ENCODE results near the gene EGR4.
A peak's percentile ranks its signal among the peaks of the same experiment; 100 is the strongest.
"Not testable (repeated sequence)": the region's sequence is repeated elsewhere in the genome, so short reads cannot be mapped to it uniquely, and the experiment has no call there.

Gene EGR4

DNA sequence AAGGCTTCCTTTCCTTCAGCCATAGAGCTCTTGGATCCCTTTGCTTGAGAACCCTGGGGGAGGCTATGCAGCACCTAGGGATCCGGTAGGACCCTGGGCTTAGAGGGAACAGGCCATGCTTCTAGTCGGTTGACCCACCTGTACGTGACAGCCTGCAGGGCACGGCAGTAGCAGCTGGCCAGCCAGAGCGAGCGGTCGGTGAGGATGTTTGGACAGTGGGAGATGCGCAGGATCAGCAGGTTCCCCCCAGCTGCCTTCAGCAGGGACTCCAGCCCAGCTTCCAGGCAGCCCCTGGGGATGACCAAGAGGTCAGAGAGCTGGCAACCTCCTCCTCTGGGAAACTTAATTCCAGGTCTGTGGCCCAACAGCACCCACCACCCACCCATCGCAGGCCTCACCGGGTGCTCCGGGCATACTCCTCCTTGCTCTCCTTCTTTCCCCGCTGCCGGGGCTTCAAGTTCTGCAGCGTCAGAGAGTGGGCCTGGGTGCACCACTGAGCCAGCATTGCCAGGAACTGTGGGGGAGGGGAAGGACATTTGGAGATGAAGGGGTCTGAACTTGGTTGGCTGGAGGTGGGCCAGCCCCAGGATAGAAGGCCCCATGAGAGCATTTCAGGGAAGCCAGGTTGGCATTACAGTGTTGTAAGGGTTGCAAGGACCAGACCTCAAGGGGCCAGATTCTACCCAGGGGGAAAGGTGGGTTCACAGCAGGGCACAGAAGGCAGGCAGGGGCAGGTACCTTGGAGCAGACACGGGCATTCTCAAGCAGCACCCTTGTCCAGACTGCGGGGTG lies 29.6 kb downstream of the EGR4 start:
- DNase-seq (ENCODE audit: low read depth, low spot score): no peak

DNA sequence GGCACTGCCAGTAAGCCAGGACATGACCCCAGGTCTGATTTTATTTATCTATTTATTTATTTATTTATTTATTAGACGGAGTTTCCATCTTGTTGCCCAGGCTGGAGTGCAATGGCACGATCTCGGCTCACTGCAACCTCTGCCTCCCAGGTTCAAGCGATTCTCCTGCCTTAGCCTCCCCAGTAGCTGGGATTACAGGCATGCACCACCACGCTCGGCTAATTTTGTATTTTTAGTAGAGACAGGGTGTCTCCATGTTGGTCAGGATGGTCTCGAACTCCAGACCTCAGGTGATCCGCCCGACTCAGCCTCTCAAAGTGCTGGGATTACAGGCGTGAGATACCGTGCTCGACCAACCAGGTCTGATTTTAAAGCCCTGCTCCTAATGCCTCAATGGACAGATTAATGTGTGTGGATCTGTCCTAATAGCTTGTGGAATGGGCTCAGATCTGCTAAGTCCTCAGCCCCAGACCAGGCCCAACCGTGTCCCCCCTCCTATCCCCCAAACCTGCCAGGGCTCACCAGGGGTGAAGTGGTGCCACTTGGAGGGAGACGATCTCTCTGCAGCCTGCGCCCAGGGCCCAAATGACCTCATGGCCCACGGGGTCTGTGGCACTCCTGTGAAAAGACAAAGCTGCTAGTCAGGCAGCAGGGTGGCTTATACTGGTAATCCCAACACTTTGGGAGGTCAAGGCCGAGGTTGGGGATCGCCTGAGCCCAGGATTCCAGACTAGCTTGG lies 30.5 kb downstream of the EGR4 start:
- DNase-seq (ENCODE audit: low read depth, low spot score): not testable (repeated sequence)

DNA sequence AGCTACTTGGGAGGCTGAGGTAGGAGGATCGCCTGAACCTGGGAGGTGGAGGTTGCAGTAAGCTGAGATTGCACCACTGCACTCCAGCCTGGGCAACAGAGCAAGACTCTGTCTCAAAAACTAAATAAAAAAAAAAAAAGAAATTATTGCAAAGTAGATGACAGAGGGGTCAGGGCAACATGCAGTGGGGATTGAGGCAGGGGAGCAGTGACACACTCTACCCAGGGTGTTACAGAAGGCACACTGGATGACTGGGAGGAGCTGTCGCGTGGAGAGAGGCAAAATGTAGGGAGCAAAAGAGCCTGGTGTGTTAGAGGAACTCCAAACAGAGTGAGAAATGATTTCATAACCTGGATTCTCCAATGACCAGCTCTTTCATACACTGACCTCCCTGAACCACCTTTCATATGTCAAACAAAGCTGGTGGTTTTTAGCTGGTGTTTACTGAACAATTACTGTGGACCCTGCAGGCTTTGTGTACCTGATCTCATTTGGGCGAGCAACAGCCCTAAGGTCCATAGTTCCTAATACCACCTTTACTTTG lies 31.2 kb downstream of the EGR4 start:
- DNase-seq (ENCODE audit: low read depth, low spot score): no peak

DNA sequence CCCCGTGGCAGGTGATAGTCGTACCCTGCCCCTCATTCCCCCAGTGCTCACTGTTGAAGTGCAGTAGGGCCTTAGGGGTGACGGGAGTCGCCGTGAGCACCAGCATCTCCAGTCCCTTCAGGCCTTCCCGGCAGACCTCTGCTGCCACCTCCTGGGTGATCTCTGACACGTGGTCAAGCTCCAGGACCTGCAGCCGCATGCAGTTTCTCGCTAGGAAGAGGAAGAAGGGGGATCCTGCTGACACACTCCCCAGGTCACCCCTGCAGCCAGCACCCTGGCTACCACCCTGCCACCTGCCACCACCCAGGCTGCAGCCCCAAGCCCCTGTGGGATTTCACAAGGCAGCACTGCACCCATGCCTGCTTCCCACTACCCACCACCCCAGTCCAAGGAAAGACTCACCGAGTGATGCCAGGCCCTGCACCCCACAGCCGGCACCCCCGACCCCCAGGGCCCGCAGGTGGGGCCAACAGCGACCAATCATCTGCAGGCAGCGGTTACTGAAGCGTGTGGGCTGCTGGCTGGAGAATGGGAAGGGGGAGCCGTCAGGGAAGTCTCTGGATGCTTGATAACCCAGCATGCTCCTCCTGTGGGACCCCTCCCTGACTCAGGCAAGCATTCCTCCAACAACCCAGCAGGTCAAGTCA lies 32.9 kb downstream of the EGR4 start:
- peak; percentile 77 for DNase-seq (ENCODE audit: low read depth, low spot score)

DNA sequence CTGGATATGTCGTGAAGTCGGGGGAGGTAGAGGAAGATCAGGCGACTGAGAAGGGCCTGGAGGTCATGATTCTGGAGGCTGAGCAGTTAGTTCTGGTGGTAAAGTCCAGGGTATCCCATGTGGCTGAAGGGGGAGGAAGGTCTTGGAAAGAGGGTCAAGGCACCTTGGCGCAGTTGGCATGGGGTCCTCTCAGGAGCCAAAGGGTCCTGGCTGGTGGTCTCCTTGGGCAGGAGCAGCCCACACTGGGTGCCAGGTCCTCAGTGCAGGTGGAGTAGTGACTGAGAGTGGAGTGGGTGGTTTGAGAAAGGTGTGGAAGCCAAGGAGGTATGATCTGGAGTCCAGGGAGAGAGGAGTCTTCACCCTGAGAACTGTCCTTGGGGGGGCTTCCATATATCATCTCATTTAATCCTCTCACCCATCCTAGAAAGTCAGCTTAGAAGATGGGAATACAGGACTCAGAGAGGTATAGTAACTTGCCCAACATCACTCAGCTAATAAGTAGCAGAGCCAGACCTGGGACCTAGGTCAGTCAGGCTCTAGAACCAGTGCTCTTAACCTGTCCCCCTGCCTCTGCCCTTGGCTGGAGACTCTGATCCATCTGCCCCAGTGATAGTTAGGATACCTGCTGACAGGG lies 33.5 kb downstream of the EGR4 start:
- DNase-seq (ENCODE audit: low read depth, low spot score): no peak

DNA sequence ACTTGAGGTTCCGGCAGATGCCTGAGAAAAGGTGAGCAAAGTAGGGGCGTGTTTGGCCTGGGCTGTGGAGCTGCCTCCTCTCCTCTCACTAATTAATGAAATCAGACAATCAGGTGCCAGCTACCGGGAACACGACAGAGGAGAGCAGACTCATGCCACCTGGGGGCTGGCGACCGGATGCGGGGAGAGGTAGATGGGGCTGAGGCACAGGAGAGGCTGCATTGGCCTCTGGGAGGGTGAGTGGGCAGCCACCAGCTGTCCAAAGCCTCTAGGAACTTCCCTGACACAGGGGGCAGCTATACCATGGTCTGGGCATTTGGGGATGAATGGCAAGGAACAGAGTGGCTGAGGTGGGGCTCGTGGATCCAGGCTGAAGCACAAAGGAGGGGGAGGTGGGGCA lies 34.1 kb downstream of the EGR4 start:
- DNase-seq (ENCODE audit: low read depth, low spot score): no peak

DNA sequence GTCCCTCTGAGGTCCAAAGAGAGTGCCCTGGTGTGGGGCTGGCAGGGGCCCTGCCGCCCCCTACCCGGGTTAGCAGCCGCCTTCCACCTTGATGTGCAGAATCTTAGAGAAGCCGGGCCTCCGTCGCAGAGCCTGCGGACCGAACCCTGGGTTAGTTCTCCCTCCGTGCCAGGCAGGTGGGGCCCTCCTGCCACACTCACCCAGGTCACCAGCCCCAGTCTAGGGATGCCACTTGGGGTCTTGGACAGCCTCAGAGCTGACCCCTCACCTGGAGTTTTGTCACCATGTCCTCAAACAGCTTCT lies 34.5 kb downstream of the EGR4 start:
- DNase-seq (ENCODE audit: low read depth, low spot score): no peak

DNA sequence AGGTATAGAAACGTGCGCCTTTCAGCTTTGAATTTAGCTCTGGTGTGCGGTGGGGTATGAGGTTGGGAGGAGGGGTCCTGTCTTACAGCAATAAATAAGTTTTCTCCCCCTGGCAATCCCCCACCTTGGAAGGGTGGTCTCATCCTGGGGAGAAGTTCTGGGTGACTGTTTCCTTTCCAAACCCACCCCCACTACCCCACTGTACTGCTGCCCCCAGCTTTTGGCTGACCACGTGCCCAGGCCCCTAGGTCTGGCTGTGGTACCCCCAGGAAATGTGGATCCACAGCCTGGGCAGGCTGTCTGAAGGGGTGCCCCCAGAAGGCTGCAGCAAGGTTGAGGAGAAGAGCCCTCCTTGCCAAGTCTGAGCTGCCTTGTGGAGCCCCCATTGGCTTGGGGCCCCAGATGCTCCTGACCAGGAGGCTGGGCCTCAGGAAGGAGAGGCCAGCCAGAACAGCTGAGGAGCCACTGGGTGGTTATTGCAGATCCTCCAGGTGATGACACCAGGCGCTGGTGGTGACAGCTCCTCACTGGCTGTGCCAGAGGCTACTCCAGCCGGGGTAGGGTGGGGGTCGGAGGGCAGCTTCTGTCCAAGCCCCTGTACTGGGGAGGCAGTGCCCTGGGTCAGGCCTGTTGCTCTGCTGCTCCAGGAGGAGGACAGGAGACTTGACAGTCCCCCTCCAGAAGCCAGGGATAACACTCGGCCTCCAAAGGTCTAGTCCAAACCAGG lies 35.0 kb downstream of the EGR4 start:
- no peak for DNase-seq (ENCODE audit: low read depth, low spot score)

DNA sequence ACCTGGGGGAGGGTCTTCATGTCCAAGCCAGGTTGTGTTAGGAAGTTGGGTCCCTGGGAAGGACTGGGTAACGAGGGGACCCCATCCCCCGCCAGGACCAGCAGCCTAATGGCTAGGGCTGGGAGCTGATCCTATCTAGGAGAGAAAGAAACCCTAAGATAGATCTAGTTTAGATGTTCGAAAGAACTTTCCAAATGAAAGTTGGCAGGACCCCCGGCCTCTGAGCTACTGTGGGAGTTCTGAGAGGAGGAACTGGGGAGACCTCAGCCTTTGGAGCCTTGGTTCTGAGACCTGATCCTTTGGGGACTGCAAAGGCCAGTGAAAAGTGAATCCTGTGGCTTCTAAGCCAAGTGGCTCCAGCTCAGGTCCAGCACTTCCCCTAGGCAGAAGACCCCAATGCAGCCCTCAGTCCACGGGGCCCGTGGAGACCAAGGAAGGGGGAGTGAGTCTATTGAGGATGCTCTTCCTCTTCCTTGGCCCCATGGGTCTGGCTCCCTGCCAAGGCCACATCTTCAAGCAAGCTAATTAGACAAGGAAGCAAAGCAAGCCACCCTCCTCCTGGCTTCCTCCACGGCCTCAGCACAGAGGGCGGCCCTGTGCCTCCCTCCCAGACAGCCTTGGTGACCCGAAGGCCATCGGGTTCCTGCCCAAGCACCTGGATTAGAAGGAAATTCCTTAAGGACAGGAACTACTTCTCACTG lies 35.8 kb downstream of the EGR4 start:
- DNase-seq (ENCODE audit: low read depth, low spot score): no peak

DNA sequence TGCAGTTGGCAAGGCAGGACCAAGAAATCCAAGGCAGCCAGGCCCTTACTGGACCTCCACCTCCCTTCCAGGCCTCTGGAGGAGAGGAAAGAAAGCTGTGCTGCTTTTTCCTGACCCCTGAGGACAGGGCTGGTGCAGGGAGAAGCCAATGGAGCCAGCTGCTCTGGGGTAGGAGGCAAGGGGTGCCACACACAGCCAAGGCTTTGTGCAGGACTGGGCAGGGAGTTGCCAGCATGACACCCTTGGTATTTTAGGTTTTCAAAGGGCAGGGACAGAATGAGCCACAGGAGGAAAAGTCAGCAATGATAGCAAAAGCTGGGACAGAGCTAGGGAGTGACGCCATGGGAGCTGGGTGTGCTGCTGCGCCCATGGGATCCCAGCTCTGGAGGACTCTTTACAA lies 36.3 kb downstream of the EGR4 start:
- DNase-seq (ENCODE audit: low read depth, low spot score): no peak

DNA sequence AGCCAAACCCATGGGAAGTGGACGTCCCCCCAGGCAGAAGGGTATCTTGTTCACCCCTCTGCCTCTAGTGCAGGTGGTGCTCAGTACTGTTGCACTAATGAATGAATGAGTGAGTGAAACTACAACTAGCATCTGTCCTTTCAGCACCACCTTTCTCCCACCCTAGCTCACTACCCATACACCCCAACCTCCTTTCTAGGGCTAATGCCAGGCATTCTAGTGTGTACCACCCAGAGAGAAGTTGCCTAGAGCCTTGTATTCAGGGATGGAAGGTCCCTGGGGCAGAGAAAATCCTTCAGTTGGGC lies 36.8 kb downstream of the EGR4 start:
- no peak for DNase-seq (ENCODE audit: low read depth, low spot score)

DNA sequence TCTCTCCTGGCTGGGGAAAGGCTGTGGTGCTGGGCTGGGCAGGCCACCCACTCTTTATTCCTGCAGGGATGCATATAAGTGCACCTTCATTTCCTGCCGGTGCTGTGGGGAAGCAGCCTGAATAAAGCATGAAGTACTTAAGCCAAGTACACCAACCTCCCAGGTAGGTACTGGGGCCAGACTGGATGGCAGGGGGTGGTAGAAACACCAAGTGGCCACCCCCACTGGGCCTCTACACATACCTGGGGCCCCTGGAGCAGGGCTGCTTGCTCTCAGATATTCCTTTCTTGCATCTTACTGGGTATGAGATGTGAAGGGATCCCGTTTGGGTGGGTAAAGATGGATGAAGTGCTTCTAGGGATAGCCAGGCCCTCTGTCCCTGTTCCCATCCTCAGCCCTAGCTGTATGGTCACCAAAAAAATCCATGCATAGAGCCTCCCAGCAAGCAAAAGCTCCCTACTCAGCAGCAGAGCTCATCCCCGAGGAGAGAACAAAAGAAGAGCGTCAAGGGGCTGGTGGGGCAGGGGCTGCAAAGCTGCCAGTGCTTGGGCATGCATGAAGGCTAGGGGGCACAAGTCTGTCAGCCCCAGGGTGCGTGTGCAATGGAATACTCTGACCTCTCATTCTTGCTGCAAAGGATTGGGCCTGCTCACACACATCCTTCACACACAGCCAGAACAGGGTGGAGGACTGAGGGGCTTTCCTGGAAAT lies 37.3 kb downstream of the EGR4 start:
- DNase-seq (ENCODE audit: low read depth, low spot score): no peak

DNA sequence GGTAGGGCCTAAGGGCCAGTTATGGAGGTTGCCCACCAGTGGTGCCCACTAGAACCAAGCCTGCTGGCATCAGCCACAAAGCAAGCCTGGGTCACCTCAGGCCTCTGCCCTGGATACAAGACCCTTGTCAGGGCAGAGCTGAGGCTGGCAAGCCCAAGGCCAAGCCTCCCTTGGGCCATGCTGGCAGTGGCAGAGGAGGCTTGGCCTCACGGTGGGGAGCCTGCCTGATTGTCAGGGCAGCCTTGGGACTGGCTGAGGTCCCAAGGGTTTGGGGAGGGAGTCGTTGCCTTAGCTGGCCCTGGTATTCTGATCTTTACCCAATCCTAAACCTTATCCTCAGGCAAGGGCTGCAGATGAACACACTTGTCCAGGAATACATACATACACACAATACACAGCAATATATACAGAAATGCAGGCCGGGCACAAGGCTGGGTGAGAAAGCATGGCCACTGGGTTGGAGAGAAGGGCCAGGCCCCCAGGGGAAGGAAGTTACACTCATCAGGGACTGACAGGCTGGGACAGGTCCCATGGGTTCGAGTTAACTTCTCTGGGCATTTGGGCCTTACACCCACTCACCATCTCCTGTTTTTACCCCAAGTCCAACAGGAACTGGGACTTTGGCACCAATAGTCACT lies 38.2 kb downstream of the EGR4 start:
- no peak for DNase-seq (ENCODE audit: low read depth, low spot score)

DNA sequence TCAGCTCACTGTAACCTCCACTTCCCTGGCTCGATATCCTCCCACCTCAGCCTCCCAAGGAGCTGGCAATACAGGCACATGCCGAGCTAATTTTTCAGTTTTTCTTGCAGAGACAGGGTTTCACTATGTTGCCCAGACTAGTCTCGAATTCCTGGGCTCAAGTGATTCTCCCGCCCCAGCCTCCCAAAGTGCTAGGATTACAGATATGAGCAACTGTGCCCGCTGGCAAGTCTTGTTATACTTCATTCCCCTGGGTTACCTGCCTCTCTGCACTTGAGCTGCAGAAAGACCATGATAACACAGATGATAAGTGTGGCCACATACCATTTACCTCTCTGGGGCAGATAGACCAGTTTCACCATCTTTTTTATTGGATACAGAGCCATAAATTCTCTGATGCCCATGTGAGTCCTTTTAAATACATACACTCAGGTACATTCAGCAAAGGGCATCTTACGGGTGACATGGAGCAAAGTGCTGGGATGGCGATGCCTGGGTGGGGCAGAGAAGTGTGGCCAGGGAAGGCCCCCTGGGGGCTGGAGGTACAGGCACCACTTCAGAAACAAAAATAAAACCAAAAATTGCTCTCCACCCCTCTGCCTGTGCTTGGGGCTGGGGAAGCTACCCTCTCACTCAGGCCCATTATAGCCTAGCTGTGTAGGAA lies 38.9 kb downstream of the EGR4 start:
- DNase-seq (ENCODE audit: low read depth, low spot score): no peak

DNA sequence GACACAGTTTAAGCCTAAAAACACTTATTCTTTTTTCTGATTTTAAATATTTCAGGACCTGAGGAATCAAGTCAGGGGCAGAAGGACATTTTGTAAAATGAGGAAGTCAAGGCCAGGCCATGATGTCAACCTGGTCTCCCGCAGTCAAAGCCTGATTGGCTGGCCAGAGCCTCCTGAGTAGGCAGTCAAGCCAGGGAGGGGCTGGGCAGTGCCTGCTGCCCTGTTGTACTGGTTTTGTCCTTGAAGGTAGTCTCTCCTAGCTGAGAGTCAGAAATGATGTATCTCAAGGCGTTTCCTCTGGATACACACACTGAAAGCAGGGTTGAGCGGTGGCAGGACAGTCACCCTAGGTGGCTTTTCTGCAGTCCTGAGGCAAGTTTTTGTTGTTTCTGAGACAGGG lies 39.4 kb downstream of the EGR4 start:
- DNase-seq (ENCODE audit: low read depth, low spot score): no peak

DNA sequence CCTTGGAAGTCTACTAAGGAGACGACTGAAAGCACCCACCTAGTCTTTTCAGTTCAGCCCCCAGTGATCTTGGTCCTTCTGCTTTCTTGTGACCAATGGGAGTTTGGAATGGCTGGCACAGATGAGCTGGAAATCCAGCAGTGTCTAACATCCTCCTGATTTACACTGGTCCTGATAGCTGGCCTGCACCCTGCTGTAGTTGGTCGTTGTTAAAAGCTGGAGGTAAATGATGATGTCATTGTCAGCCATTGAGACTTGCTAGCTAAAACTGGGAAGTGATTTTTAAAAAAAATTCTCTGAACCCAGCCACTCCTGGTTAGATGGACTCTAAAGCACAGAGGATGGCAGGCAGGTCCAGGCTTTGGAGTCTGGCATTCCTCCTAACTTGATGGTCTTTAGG lies 39.9 kb downstream of the EGR4 start:
- no peak for DNase-seq (ENCODE audit: low read depth, low spot score)

DNA sequence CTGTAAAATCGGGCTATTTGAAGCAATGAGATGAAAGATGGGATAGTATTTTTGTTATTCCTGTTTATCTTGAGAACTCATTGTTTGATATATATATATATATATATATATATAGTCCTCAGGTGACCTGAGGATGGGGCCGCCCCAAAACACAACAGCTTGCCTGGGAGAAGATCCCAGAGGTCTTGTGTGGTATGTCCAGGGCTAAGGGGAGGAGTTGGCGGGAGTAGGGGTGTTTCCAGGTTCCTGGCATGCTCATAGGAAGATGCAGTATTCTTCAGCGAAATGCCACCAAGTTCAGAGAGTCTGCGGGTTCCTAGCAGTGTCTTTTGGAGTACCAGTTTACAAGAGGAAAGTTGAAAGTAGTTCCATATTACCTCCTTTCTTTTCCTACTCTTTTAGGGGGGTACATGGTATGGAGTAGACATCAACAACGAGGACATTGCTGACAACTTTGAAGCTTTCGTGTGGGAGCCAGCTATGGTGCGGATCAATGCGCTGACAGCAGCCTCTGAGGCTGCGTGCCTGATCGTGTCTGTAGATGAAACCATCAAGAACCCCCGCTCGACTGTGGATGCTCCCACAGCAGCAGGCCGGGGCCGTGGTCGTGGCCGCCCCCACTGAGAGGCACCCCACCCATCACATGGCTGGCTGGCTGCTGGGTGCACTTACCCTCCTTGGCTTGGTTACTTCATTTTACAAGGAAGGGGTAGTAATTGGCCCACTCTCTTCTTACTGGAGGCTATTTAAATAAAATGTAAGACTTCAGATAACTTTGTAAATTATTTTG lies 40.9 kb downstream of the EGR4 start:
- no peak for DNase-seq (ENCODE audit: low read depth, low spot score)

Measured in astrocyte of the hippocampus (primary cell).